Erythroblast (primary cell): Measurements from ENCODE around the gene CRACR2A.

Source experiments
- GATA1 ChIP-seq: IDR thresholded peaks from 2 replicates; pipeline ENCODE4 v1.6.1; 2011; ENCODE audit warnings: low read depth, mild to moderate bottlenecking, control low read depth, low read length, moderate library complexity
- POLR2A ChIP-seq: IDR thresholded peaks from 2 replicates; pipeline ENCODE4 v1.6.1; 2011; ENCODE audit warnings: mild to moderate bottlenecking, low read length

- TF ChIP-seq POLR2A (no peak), GATA1 (no peak)
Measured at GRCh38 chr12:3595721-3596120, 157.2 kb downstream of the CRACR2A start.
